GM13976 (cell line): ENCODE measurements around the gene GPR89A.
"Not testable (repeated sequence)": the region's sequence is repeated elsewhere in the genome, so short reads cannot be mapped to it uniquely, and the experiment has no call there.

Source experiments
- DNase-seq: peaks from one replicate; pipeline ENCODE4 v3.0.0; 2012; ENCODE audit warnings: low spot score
- in situ Hi-C: fragments of 300-500 bp; cut with MboI; formaldehyde crosslinking; loops from one replicate; pipeline ENCODE4 v1.12.0; 2022; ENCODE audit warnings: low sequenced_read_pairs, mixed read lengths, inconsistent platforms; ENCODE audit not compliant: unreplicated experiment
- TF ChIP-seq, protein P1 (sequence below): IDR thresholded peaks from 2 replicates; pipeline ENCODE4 v1.5.1; 2012; ENCODE audit warnings: borderline replicate concordance, mild to moderate bottlenecking; ENCODE audit not compliant: insufficient read depth; ENCODE audit errors: extremely low read depth, missing control alignments, control extremely low read depth

The GPR89A gene

GRCh38 chr1:145665015-145665414 is 57.2 kb downstream of the GPR89A start:
- in situ Hi-C loops, DNase-seq: not testable (repeated sequence)

DNA sequence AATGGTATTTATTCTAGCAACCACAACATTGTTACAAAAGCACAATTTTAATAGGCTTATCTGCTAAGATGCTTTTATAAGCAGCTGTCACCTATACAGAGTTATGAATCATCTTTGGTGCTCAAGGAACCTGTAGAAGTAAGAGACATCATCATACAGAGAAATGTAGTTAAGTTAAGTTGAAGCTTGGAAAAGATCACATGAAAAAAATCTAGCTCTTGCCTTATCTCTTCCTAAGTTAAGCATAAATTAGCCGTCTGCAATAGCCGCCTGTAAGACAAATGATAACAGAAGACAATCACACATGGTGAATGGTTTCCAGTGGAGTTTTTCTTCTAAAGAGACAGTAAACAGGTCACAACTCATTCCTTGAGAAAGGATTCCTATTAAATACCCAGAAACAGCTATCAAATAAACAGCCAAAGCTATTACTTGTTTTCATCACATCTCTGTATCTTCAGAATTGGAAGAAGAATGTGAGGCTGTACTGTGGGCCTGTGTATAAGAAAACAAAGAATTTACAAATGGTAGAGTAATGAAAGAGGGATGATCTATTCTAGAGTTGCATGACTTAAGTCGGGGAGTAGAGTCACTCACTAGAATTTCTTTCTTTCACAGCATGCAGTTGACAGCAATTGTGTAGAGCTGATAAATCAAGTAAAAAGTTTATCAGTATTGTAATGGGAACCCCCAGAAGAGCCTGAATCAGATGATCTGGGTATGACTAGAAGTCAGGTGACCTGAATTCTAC is 63.4 kb downstream of the GPR89A start:
- DNase-seq, in situ Hi-C loops: not testable (repeated sequence)

DNA sequence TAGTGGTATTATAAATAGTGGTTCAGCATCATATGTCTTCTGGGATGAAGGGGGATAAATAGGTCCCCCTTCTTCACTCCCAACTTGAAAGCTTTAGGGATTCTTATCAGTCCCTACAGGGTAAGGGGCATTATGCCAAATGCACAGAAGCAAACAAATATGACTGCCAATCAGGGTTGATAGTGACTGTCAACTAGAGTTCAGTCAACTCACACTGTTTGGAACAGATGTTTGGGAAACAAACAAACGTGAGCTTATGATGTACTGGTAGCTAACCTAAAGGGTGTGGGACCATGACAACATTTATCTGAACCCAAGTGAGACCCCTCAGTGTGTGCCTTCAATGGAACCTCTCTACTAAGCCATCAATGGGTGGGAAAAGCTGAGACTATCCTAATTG is 65.4 kb downstream of the GPR89A start:
- in situ Hi-C loops, DNase-seq: not testable (repeated sequence)

- DNase-seq, in situ Hi-C loops: not testable (repeated sequence)
Observed at GRCh38 chr1:145684858-145685257, 77.1 kb downstream of the GPR89A start.

- DNase-seq, in situ Hi-C loops: not testable (repeated sequence)
Observed at GRCh38 chr1:145686078-145686477, 78.3 kb downstream of the GPR89A start.

DNA sequence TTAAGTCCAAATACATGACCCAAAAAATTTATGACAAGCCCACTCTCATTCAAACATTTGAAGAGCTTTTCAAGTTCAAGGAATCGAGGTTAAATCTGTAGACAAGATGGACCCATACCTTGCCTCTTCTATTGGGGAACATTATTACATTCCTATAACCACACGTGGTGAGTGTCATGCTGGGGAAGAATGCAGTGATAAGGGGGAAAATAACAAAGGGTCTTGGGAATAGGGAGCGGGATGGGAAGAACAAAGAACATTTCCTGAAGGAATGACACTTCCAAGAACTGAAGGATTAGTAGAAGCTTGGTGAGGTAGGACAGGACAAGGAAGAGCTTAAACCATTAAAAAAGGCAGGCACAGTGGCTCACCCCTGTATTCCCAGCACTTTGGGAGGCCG is 80.5 kb downstream of the GPR89A start:
- in situ Hi-C loops, result no loop called here
- DNase-seq, result no peak

DNA sequence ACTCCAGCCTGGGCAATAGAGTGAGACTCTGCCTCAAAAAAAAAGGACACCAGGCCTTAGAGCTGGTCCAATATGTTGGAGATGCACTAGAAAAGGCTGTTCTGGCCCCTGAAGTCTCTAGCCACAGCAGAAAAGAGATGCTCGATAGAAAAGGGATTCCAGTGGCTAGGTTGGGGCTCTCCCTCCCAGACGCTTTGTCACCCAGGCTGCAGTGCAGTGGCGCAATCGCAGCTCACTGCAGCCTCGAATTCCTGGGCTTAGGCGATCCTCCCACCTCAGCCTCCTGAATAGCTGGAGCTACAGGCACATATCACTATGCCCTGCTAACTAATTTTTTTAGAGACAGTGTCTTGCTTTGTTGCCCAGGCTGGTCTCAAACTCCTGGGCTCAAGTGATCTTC is 81.1 kb downstream of the GPR89A start:
- in situ Hi-C loops, result no loop called here
- DNase-seq, result no peak
- TF ChIP-seq, protein P1, sequence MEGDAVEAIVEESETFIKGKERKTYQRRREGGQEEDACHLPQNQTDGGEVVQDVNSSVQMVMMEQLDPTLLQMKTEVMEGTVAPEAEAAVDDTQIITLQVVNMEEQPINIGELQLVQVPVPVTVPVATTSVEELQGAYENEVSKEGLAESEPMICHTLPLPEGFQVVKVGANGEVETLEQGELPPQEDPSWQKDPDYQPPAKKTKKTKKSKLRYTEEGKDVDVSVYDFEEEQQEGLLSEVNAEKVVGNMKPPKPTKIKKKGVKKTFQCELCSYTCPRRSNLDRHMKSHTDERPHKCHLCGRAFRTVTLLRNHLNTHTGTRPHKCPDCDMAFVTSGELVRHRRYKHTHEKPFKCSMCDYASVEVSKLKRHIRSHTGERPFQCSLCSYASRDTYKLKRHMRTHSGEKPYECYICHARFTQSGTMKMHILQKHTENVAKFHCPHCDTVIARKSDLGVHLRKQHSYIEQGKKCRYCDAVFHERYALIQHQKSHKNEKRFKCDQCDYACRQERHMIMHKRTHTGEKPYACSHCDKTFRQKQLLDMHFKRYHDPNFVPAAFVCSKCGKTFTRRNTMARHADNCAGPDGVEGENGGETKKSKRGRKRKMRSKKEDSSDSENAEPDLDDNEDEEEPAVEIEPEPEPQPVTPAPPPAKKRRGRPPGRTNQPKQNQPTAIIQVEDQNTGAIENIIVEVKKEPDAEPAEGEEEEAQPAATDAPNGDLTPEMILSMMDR, result no peak

More for the DNA sequence above, 80.5 kb downstream of the GPR89A start:
- TF ChIP-seq, protein P1, result no peak

GRCh38 chr1:145689922-145690321 is 82.1 kb downstream of the GPR89A start:
- TF ChIP-seq, protein P1, result no peak
- in situ Hi-C loops, result no loop called here

DNA sequence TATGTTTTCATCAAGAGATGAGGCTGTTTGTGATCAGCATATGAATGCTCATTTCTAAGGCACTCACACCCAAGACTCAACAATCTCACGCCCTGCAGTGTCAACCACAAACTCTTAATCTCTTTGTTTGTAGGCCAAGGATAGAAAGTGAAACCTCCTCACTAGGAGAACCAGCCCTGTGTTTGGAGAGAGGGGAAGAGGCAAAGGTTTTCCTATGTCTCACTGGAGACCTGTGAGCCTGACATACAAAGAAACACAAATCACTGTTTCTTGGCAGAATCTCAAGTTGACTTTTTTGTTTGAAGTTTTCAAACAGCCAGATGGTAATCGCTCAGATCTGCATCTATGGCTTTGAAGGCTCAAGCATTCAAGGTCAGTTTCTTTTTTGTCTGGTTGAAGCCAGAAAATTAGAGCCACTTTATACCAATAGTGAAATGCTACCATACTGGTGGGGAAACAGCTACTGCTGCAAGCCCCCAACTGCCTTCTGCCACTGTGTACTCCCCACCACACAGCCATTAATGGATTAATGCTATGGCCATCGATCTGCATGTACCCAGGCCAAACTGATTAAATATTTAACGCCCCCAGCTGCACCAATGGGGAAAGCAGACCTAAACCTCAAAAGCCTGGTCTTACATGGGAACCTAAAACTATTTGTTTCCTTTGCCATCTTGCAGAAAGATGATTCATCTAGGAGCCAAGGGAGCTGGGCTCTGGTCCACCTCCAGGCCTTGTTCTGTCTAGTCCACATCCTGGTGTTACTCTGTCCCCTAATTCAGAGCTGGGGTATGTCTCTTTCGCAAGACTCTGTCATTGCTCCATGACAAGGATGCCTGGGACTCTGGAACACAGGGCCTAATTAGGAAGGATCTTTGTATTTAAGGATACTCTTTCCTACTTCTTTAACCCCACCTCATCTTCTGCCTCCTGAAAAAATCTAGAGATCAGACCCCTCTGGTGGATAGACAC is 83.1 kb downstream of the GPR89A start:
- in situ Hi-C loops, result no loop called here
- TF ChIP-seq, protein P1, result no peak
- peak; percentile 70 for DNase-seq

More at GRCh38 chr1:145689922-145690321, 82.1 kb downstream of the GPR89A start:
- no peak for DNase-seq
